CD14-positive monocyte (primary cell): ENCODE results near the gene CDHR2. TPM values are rescaled to one million over a fixed set of nuclear protein-coding genes. Genes with fewer than 3 reads are reported as not detected.

ENCODE experiments used
- DNase-seq, 3 donors: peaks; one replicate each; pipeline ENCODE4 v3.0.0-alpha.2; 2011 to 2022
- H2AFZ ChIP-seq: 2 replicates; pipeline ENCODE4 v1.6.0; 2012; ENCODE audit warnings: mild to moderate bottlenecking, low read depth, low read length, inconsistent platforms; ENCODE audit not compliant: insufficient read depth, poor library complexity, severe bottlenecking
- H3K27ac ChIP-seq, 2 donors: 1 replicate in 1 of 2; 2 replicates in 1 of 2; pipeline ENCODE4 v1.5.1; 2012 to 2013; ENCODE audit warnings: low read length in 2 of 2, control low read depth in 1 of 2, inconsistent platforms in 1 of 2, low read depth in 1 of 2, mild to moderate bottlenecking in 1 of 2
- H3K27me3 ChIP-seq, 2 donors: one replicate each; pipeline versions ENCODE4 v1.6.0 to v1.6.1; 2011 to 2013; ENCODE audit warnings: low read length in 2 of 2; ENCODE audit not compliant: control insufficient read depth in 2 of 2, insufficient read depth in 2 of 2
- H3K36me3 ChIP-seq, 2 donors: replicated peaks in 1 of 2; 1 replicate in 1 of 2; 2 replicates in 1 of 2; pipeline versions ENCODE4 v1.5.1 to v1.6.1; 2012 to 2013; ENCODE audit warnings: low read length in 2 of 2, control low read depth in 1 of 2, inconsistent platforms in 1 of 2, mild to moderate bottlenecking in 1 of 2; ENCODE audit not compliant: insufficient read depth in 2 of 2, control insufficient read depth in 1 of 2
- H3K4me1 ChIP-seq, 2 donors: 1 replicate in 1 of 2; 2 replicates in 1 of 2; pipeline versions ENCODE4 v1.5.1 to v1.6.1; 2012 to 2013; ENCODE audit warnings: low read length in 2 of 2, control low read depth in 1 of 2, inconsistent platforms in 1 of 2, mild to moderate bottlenecking in 1 of 2, moderate library complexity in 1 of 2; ENCODE audit not compliant: insufficient read depth in 2 of 2, control insufficient read depth in 1 of 2
- H3K4me2 ChIP-seq: replicated peaks from 2 replicates; pipeline ENCODE3; 2012; ENCODE audit warnings: low read length, moderate library complexity, mild to moderate bottlenecking; ENCODE audit not compliant: poor library complexity, severe bottlenecking; ENCODE audit errors: extremely low read depth
- H3K4me3 ChIP-seq, 3 experiments: fragments of 200-600 bp in 1 of 3; sonication (generic) in 1 of 3; replicated peaks in 1 of 3; 1 replicate in 2 of 3; 2 replicates in 1 of 3; pipeline ENCODE4 v1.5.1; 2011 to 2013; ENCODE audit warnings: low read length in 3 of 3, mild to moderate bottlenecking in 3 of 3, control low read depth in 2 of 3, low read depth in 2 of 3, inconsistent platforms in 1 of 3, moderate library complexity in 1 of 3
- H3K79me2 ChIP-seq: 2 replicates; pipeline ENCODE4 v1.6.0; 2012; ENCODE audit warnings: mild to moderate bottlenecking, control low read depth, inconsistent platforms, low read length, moderate library complexity; ENCODE audit not compliant: insufficient read depth
- H3K9ac ChIP-seq: 2 replicates; pipeline ENCODE4 v1.6.0; 2017; ENCODE audit warnings: low read length, mild to moderate bottlenecking; ENCODE audit not compliant: insufficient read depth, poor library complexity, severe bottlenecking
- H3K9me3 ChIP-seq, 2 donors: replicated peaks in 1 of 2; 1 replicate in 1 of 2; 2 replicates in 1 of 2; pipeline versions ENCODE4 v1.5.1 to v1.6.1; 2012 to 2013; ENCODE audit warnings: low read length in 2 of 2, control low read depth in 1 of 2; ENCODE audit not compliant: control insufficient read depth in 1 of 2, insufficient read depth in 1 of 2
- H4K20me1 ChIP-seq: 2 replicates; pipeline ENCODE4 v1.6.0; 2012; ENCODE audit warnings: mild to moderate bottlenecking, low read length, control low read depth, moderate library complexity; ENCODE audit not compliant: insufficient read depth
- H3K27ac Mint-ChIP-seq, 7 donors: one replicate each; pipeline ENCODE4 v1.8.0; 2020; ENCODE audit warnings: mild to moderate bottlenecking in 7 of 7, mixed read lengths in 7 of 7, moderate library complexity in 6 of 7, inconsistent platforms in 2 of 7
- H3K27me3 Mint-ChIP-seq, 3 donors: one replicate each; pipeline ENCODE4 v1.8.0; 2021 to 2022; ENCODE audit warnings: low read depth in 3 of 3, mild to moderate bottlenecking in 3 of 3, mixed read lengths in 3 of 3, moderate library complexity in 3 of 3, inconsistent platforms in 1 of 3
- H3K36me3 Mint-ChIP-seq, 2 donors: one replicate each; pipeline ENCODE4 v1.8.0; 2020; ENCODE audit warnings: mixed read lengths in 2 of 2, inconsistent platforms in 1 of 2, mild to moderate bottlenecking in 1 of 2
- H3K4me1 Mint-ChIP-seq: one replicate; pipeline ENCODE4 v1.8.0; 2020; ENCODE audit warnings: mild to moderate bottlenecking, mixed read lengths
- H3K4me3 Mint-ChIP-seq, 2 donors: one replicate each; pipeline ENCODE4 v1.8.0; 2020; ENCODE audit warnings: mild to moderate bottlenecking in 2 of 2, mixed read lengths in 2 of 2, moderate library complexity in 1 of 2
- H3K9me3 Mint-ChIP-seq, 7 donors: one replicate each; pipeline ENCODE4 v1.8.0; 2020 to 2022; ENCODE audit warnings: mixed read lengths in 7 of 7, mild to moderate bottlenecking in 6 of 7, moderate library complexity in 6 of 7, inconsistent platforms in 2 of 7
- CTCF ChIP-seq: fragments of 200-600 bp; IDR thresholded peaks from one replicate; pipeline ENCODE4 v1.8.0; 2022; ENCODE audit warnings: antibody characterized with exemption, mild to moderate bottlenecking
- WGBS: methylation state at CpG from one replicate; pipeline ENCODE4 v1.1.5; 2013; ENCODE audit warnings: missing lambda C conversion rate; ENCODE audit not compliant: insufficient coverage; 5-methylcytosine and 5-hydroxymethylcytosine counted together
- intact Hi-C, 2 donors: fragments of 100-400 bp; cut with micrococcal nuclease; formaldehyde crosslinking; loops; one replicate each; pipeline versions ENCODE4 v1.15.0 to v1.15.1; 2023
- polyA plus RNA-seq, 3 donors: library from polyadenylated mRNA; depleted of rRNA in 1 of 3; unstranded in 2 of 3; stranded (reverse) in 1 of 3; fragments of 300-500 nt in 2 of 3; fragments of >200 nt in 1 of 3; fragmentation: Illumina TruSeq in 2 of 3; gene quantifications; 1 replicate in 2 of 3; 2 replicates in 1 of 3; pipeline ENCODE4 v1.2.3, GENCODE V29; 2012 to 2021

CDHR2 gene
- polyA plus RNA-seq, 3 donors = 0.12 TPM; not detected in 2

- Histone ChIP-seq H3K4me2 (peak overlapping the region; percentile 100), H3K4me3 (peak overlapping the region; percentile 64 to 98 (median 96)), H3K27ac (peak overlapping the region; percentile 93 to 96), H3K9me3 (no peaks in the 10 kb centered on the region), H2AFZ (peak overlapping the region; percentile 69), H3K27me3 (no peaks in the 10 kb centered on the region), H3K79me2 (peaks cover 61% of the 10 kb centered on the region), H4K20me1 (peaks cover 30% of the 10 kb centered on the region), H3K36me3 (no peaks in the 10 kb centered on the region), H3K9ac (peak overlapping the region; percentile 83), H3K4me1 (peaks cover 72 to 86% of the 10 kb centered on the region in 2 donors)
- Mint-ChIP-seq H3K27me3 (no peaks in the 10 kb centered on the region), H3K4me1 (peaks cover 74% of the 10 kb centered on the region), H3K27ac (peak overlapping the region; percentile 98 to 100 (median 99)), H3K4me3 (peak overlapping the region; percentile 95), H3K36me3 (peaks cover 2 to 7% of the 10 kb centered on the region in 2 donors), H3K9me3 (peaks cover 0 to 1% (median 0%) of the 10 kb centered on the region in 7 donors)
- no peak for TF ChIP-seq CTCF
- intact Hi-C loops = loop anchor here (2.0 to 10.0 kb wide), 7 partner anchors 35 to 765 kb away; partner anchors contain the start of genes FAF2 (in 2 of the 2), HIGD2A (in 2 of the 2), NOP16 (in 2 of the 2) and CLTB (in 1 of the 2)
- under 1% methylated on average over 43 of the region's 43 CpGs for WGBS
- DNase-seq = peak; percentile 99 to 100 (median 100)
Measured at GRCh38 chr5:176537554-176538229, 11.4 kb upstream of the CDHR2 start.

- peak overlapping the region; percentile 77 to 95 for H3K4me3 Mint-ChIP-seq
- TF ChIP-seq CTCF = no peak
Measured at GRCh38 chr5:176538230-176538988, 10.7 kb upstream of the CDHR2 start.

More at GRCh38 chr5:176538230-176538988, 10.7 kb upstream of the CDHR2 start:
- 49% methylated on average over 3 of the region's 13 CpGs for WGBS
- intact Hi-C loops = loop anchor here (5.0 to 10.0 kb wide), 6 partner anchors 34 to 764 kb away; partner anchors contain the start of genes FAF2 (in 2 of the 2), CLTB (in 1 of the 2), HIGD2A (in 1 of the 2) and NOP16 (in 1 of the 2)
- H3K9me3 ChIP-seq = no peaks in the 10 kb centered on the region
- H3K4me2 ChIP-seq = peak overlapping the region; percentile 100
- peak overlapping the region; percentile 83 for H3K9ac ChIP-seq
- H3K4me1 Mint-ChIP-seq = peaks cover 67% of the 10 kb centered on the region
- H3K4me1 ChIP-seq = peaks cover 65 to 82% of the 10 kb centered on the region in 2 donors
- H3K36me3 Mint-ChIP-seq = peaks cover 2 to 7% of the 10 kb centered on the region in 2 donors
- DNase-seq = no peak
- H3K36me3 ChIP-seq = no peaks in the 10 kb centered on the region
- H3K79me2 ChIP-seq = peaks cover 56% of the 10 kb centered on the region
- peaks cover 23% of the 10 kb centered on the region for H4K20me1 ChIP-seq
- no peaks in the 10 kb centered on the region for H3K27me3 ChIP-seq
- H3K27ac ChIP-seq = peak overlapping the region; percentile 93 to 96
- no peaks in the 10 kb centered on the region for H3K27me3 Mint-ChIP-seq
- peak overlapping the region; percentile 98 to 100 (median 99) for H3K27ac Mint-ChIP-seq
- peaks cover 0 to 1% (median 0%) of the 10 kb centered on the region in 7 donors for H3K9me3 Mint-ChIP-seq
- peak overlapping the region; percentile 68 for H2AFZ ChIP-seq
- peak overlapping the region in 2 of 3 experiments; percentile 96 to 98 for H3K4me3 ChIP-seq
